Skeletal muscle satellite cell (primary cell): Measurements from ENCODE around the gene ATP5ME.

Experiments
- H3K27me3 ChIP-seq: 2 replicates; pipeline ENCODE4 v1.7.0; 2013; ENCODE audit warnings: low read length; ENCODE audit not compliant: control insufficient read depth, insufficient read depth
- H3K36me3 ChIP-seq: 2 replicates; pipeline ENCODE4 v1.7.0; 2013; ENCODE audit warnings: mild to moderate bottlenecking, control low read depth, low read length; ENCODE audit not compliant: insufficient read depth
- H3K4me1 ChIP-seq: 2 replicates; pipeline ENCODE4 v1.7.0; 2013; ENCODE audit warnings: low read length; ENCODE audit not compliant: control insufficient read depth, insufficient read depth
- H3K4me2 ChIP-seq: 2 replicates; pipeline ENCODE4 v1.7.0; 2013; ENCODE audit warnings: mild to moderate bottlenecking, low read length
- H3K4me3 ChIP-seq: 2 replicates; pipeline ENCODE4 v1.7.0; 2013; ENCODE audit warnings: low read length
- H3K9ac ChIP-seq: 2 replicates; pipeline ENCODE4 v1.7.0; 2013; ENCODE audit warnings: mild to moderate bottlenecking, low read depth, low read length, moderate library complexity
- H3K9me3 ChIP-seq: replicated peaks from 2 replicates; pipeline ENCODE4 v1.7.0; 2013; ENCODE audit warnings: mild to moderate bottlenecking, control low read depth, low read length

The ATP5ME gene

DNA sequence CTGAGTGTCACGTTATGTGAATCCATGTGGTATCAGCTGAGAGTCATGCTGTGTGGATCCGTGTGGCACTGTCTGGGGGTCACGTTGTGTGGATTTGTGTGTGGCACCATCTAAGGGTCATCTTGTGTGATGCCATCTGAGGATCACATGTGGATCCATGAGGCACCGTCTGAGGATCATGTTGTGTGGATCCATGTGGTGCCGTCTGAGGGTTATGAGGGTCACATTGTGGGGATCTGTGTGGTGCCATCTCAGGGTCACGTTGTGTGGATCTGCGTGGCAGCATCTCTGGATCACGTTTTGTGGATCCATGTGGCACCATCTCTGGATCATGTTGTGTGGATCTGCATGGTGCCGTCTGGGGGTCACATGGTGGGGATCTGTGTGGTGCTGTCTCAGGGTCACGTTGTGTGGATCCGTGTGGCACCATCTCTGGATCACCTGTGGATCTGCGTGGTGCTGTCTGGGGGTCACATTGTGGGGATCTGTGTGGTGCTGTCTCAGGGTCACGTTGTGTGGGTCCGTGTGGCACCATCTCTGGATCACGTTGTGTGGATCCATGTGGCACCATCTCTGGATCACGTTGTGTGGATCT, 41.8 kb downstream of the ATP5ME start:
- no peaks in the 10 kb centered on the region for H3K9me3 ChIP-seq
- no peak overlapping the region for H3K4me2 ChIP-seq

DNA sequence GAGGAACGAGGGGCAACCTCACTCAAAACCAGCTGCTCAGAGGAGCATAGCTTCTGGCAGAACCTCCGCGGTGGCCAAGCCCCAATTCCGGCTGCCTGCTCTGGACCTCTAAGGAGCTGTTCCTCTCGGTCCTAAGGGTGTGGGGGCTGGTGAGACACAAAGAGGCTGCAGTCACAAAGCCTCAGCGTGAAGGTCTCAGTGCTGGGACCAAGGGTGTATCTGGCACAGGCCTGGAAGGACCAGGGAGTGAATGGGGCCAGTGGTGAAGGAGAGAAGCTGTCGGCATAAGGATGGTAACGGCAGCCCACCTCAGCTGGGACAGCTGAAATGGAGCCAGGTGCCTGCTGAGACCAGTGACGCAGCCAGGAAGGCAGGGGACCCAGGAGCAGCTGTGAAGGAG, 43.4 kb downstream of the ATP5ME start:
- Histone ChIP-seq H3K4me3 (no peak overlapping the region), H3K9ac (no peak overlapping the region), H3K36me3 (no peaks in the 10 kb centered on the region), H3K27me3 (peaks cover 12% of the 10 kb centered on the region), H3K9me3 (no peaks in the 10 kb centered on the region), H3K4me2 (no peak overlapping the region), H3K4me1 (no peaks in the 10 kb centered on the region)

More for the DNA sequence above, 41.8 kb downstream of the ATP5ME start:
- no peaks in the 10 kb centered on the region for H3K4me1 ChIP-seq
- no peak overlapping the region for H3K4me3 ChIP-seq
- no peaks in the 10 kb centered on the region for H3K36me3 ChIP-seq
- peaks cover 20% of the 10 kb centered on the region for H3K27me3 ChIP-seq
- no peak overlapping the region for H3K9ac ChIP-seq

DNA sequence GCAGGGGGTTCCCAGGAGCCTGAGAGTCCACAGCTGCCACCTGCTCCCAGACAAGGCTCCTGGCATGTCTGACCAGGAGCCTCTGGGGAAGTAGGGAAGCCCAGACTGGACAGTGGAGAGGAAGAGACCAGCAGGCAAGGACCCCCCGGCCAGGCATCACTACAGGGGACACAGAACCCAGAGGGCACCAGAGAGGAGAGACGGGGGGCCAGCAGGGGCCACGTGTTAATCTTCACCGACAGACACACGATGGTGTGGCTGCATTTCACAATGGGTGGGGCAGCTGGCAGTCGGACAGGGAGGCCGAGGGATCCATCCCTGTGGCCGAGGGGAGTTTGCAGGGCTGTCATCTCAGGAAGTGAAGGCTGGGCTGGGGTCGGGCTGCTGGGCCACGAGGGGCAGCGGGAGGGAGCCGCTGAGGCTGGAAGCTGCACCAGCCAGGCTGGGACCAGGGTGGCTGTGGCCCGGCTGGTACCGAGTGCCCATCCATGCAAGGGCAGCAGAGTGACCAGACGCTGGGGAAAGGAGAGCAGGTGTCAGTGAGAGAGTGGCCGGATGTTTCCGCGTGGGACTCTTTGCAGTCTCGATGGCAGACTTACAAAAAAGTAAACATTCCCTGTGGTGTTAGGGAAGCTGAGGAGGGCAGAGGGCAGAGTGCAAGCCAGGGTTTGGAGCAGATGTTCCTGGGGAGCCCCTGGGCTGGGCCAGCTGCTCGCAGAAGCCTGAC, 44.0 kb downstream of the ATP5ME start:
- Histone ChIP-seq H3K4me1 (no peaks in the 10 kb centered on the region), H3K4me3 (no peak overlapping the region), H3K36me3 (no peaks in the 10 kb centered on the region), H3K9ac (no peak overlapping the region), H3K9me3 (no peaks in the 10 kb centered on the region), H3K4me2 (no peak overlapping the region), H3K27me3 (peaks cover 12% of the 10 kb centered on the region)

DNA sequence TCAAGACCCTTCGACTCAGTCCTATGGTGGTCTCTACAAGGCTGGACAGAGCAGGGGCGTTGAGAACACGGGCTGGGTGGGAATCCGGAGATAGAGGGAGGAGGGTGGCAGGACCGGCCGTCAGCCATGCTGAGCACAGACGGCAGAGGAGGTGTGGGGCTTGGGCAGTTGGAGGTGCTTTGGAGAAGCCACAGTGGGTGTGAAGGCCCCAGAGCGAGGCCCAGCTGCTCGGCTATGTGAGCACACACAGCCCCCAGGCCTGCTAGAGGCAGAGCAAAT, 44.5 kb downstream of the ATP5ME start:
- Histone ChIP-seq H3K36me3 (no peaks in the 10 kb centered on the region), H3K4me3 (no peak overlapping the region), H3K4me1 (no peaks in the 10 kb centered on the region), H3K9me3 (no peaks in the 10 kb centered on the region), H3K4me2 (no peak overlapping the region), H3K9ac (no peak overlapping the region), H3K27me3 (peaks cover 12% of the 10 kb centered on the region)

DNA sequence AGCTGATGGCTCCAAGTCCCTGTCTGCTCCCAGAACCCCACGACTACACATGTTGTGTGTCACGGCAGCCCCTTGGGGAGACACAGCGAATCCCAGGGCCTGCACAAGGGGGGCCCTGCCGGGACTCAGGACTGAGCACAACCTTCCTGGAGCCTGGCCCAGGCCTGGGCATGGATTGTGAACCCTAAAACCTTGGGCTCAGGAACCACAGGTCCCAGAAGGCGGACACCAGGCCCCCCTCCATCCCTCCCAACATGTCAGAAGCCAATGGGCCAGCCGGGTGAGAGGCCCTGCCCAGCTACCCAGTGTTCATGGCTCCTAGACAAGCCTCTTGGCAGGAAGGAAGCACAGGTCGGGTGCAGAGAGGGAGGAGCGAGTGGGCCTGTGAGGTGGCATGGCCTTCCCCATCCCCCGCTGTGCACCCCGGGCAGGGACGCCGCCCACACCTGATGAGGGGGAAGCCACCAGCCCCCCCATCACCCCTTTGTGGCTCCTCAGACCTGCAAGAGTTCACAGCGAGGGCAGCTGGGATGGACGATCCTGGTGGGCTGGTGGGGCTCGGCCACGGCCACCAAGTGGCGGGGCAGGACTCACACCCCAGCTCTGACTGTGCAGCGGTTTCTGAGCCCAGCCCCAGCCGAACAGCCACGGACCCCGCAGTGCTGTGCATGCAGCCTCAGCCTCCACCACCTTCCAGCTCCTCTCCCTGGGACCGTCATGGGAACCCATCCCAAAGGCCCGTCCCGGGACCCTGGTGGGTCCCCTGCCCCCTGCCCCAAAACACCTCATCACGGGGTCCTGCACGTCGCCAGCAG, 45.0 kb downstream of the ATP5ME start:
- Histone ChIP-seq H3K4me2 (no peak overlapping the region), H3K4me1 (no peaks in the 10 kb centered on the region), H3K36me3 (no peaks in the 10 kb centered on the region), H3K9me3 (no peaks in the 10 kb centered on the region), H3K27me3 (peaks cover 12% of the 10 kb centered on the region), H3K9ac (no peak overlapping the region), H3K4me3 (no peak overlapping the region)

DNA sequence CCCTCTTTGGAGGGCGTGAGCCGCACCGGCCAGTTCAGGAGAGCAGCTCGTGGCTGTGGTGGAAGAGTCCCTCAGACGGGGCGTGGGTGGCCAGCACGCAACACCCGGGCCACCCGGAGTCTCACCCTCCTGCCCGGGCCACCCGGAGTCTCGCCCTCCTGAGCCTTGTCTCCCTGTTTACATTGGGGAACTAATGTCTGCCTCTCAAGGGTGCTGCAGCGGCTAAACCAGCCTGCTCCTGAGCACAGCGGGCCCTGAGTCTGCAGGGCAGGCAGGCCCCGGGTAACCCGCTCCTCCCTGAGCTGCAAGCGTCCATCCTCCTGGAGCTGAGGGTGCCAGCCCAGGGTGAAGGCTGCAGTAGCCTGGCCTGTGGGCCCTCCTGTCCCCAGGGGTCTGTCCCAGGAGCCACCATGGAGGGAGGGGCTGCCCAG, 45.8 kb downstream of the ATP5ME start:
- Histone ChIP-seq H3K4me3 (no peak overlapping the region), H3K27me3 (peaks cover 12% of the 10 kb centered on the region), H3K4me1 (no peaks in the 10 kb centered on the region), H3K9ac (no peak overlapping the region), H3K36me3 (no peaks in the 10 kb centered on the region), H3K4me2 (no peak overlapping the region), H3K9me3 (no peaks in the 10 kb centered on the region)

DNA sequence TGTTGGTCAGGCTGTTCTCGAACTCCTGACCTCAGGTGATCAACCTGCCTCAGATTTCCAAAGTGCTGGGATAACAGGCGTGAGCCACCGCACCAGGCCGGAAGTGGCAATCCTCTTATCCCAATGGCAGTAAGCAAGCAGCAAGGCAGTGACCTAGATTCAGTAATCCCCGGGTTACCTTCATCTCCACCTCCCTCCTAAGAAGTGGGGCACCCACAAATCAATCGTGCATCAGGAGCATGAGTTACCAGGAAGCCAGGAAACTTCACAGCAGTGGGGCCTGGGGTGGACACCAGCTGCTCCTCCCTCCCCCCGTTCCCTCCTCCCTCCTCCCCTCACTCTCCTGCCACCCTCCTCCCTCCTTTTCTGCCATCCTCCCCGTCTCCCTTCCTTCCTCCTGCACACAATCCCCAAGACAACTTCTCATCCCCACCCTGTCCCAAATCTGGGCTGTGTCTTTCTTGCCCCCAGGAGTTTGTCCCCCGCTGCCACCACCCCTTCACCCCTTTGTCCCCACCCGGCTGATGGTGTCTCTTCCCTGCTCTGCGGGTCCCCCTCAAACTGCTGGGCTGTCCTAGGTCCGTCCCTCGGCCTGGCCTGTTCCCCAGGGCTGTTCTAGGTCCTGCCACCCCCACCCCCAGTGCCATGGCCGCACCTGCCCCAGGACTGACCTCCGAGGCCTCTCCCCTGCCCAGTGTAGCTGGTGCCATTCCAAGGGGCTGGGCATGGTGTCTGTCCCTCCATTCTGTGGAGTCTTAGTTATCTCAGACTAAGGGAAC, 46.5 kb downstream of the ATP5ME start:
- no peak overlapping the region for H3K4me3 ChIP-seq
- no peak overlapping the region for H3K9ac ChIP-seq
- no peaks in the 10 kb centered on the region for H3K9me3 ChIP-seq
- H3K27me3 ChIP-seq: peaks cover 12% of the 10 kb centered on the region
- no peak overlapping the region for H3K4me2 ChIP-seq
- no peaks in the 10 kb centered on the region for H3K36me3 ChIP-seq
- H3K4me1 ChIP-seq: no peaks in the 10 kb centered on the region

DNA sequence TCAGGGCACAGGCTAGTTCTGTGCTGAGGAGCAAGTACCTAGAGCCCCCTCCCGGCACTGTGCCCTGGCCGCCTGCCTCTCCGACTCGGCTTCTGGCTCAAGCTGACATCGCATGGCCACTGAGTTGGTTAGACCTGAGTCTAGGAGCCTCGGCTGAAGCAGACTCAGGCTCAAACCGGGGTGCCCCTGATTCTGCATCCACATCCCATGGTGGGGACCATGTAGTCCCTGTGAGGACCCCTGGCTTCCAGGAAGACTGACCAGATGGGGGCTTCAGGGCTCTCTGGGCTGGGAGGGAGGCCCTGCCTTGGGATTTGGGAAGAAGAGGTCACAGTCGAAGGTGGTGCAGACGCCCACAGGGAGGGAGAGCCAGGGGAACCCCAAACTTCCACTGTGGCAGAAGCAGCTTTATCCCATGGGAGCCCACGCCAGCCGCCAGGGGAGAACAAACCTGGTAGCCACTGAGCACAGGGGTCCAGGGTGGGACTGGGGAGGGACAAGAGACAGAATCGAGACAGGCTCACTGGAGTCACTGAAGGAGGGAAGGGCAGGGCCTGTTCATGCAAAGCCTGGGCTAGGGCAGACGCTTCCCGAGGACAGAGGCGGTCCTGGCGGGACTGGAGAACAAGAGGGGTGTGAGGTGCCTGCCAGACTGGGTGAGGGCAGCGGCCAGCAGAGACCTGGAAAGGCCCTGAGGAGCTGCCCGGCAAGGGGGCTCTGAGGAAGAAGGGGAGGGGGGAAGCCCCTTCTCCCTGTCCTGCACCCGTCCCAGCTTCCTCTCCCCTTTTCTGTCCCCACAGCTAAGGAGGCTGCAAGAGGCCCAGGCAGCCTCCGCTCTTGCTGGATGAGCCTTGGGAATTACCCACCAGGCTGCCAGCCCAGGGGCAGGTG, 47.6 kb downstream of the ATP5ME start:
- no peak overlapping the region for H3K4me2 ChIP-seq
- H3K27me3 ChIP-seq: peaks cover 12% of the 10 kb centered on the region
- H3K4me1 ChIP-seq: no peaks in the 10 kb centered on the region
- H3K9me3 ChIP-seq: no peaks in the 10 kb centered on the region
- H3K4me3 ChIP-seq: no peak overlapping the region
- H3K36me3 ChIP-seq: no peaks in the 10 kb centered on the region
- no peak overlapping the region for H3K9ac ChIP-seq

DNA sequence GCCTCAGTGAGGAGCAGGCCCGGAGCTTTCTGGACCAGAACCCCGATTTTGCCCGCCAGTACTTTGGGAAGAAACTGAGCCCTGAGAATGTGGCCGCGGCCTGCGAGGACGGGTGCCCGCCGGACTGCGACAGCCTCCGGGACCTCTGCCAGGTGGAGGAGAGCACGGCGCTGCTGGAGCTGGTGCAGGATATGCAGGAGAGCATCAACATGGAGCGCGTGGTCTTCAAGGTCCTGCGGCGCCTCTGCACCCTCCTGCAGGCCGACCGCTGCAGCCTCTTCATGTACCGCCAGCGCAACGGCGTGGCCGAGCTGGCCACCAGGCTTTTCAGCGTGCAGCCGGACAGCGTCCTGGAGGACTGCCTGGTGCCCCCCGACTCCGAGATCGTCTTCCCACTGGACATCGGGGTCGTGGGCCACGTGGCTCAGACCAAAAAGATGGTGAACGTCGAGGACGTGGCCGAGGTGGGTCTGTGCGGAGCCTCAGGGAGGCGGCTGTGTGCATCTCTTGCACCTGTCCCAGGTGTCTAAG, 48.4 kb downstream of the ATP5ME start:
- no peaks in the 10 kb centered on the region for H3K36me3 ChIP-seq
- no peaks in the 10 kb centered on the region for H3K9me3 ChIP-seq
- no peak overlapping the region for H3K9ac ChIP-seq
- peaks cover 12% of the 10 kb centered on the region for H3K27me3 ChIP-seq
- H3K4me3 ChIP-seq: no peak overlapping the region
- H3K4me1 ChIP-seq: no peaks in the 10 kb centered on the region
- H3K4me2 ChIP-seq: no peak overlapping the region

DNA sequence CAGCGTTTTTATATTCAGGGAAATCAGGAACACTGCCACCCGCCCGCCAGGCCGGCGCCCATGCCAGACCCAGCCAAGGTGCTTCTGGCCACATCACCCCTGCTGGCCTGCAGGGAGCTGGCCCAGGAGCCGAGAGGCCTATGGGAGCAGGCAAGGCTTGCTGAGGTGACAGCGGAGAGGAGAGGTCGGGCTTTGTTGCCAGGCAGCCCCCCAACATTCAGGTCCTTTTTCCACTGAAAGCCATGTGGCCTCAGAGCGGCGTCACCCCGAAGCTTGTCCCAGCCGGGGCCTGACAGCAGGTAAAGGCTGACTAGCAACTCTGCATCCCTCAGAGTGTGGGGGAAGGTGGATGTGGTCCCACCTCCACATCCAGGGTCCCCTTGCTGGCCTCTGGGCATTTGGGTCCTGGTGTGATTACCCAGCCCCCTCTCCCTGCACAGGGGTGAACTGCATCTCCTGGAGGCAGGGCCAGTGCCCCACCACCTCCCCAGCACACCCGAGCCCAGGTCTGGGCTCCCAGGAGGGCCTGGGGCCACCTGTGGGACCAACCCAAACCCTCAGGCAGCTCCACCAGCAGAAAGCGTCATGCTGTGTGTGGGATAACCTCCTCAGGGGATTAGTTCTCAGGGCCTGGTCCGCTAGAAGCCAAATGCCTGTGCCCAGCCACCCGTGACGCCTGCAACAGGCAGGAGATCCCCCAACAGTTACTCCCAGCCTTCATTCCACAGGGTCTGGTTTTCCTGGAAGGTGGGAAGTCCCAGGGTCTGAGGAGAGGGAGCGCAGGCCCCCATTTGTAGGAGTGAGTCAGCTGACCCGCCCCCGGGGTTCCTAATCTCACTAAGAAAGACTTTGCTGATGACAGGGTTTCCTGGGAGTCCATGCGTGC, 49.1 kb downstream of the ATP5ME start, which contains the start of gene PDE6B:
TSS of gene PDE6B (plus strand) at position 869 of the 886 bp plus-strand sequence. CDS start 54 bp downstream, outside the sequence.
- H3K36me3 ChIP-seq: no peaks in the 10 kb centered on the region
- no peak within 1 kb of the TSS for H3K9ac ChIP-seq
- no peak within 1 kb of the TSS for H3K4me2 ChIP-seq
- peaks cover 4% of the 10 kb centered on the region for H3K27me3 ChIP-seq
- H3K4me3 ChIP-seq: no peak within 1 kb of the TSS
- no peaks in the 10 kb centered on the region for H3K9me3 ChIP-seq
- no peaks in the 10 kb centered on the region for H3K4me1 ChIP-seq
